ENCODE measurements around the gene GLRA3. TPM values are rescaled to one million over a fixed set of nuclear protein-coding genes. Genes with fewer than 3 reads are reported as not detected.

Gene GLRA3
- total and polyA plus RNA-seq, 2 of the 8 experiments (the other 6 are each of a cell fraction or from before 2014, with no cell fraction given), result 0.02 TPM; not detected in 1

DNA sequence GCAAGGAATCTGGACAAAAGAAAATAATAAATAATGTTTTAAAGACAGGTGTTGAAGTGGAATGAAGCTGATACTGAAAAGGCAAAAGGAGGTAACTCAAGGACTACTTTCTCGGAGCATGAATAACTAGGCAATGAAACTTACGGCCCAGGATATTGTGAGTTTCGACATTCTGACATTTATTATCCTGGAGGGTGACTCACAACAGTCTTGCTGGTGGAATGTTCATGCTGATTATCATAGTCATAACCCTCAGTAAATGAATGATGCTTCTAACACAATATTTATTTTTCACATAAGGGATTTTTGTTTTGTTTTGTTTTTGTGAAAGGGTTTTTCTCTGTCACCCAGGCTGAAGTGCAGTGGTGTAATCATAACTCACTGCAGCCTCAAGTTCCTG lies 159.8 kb downstream of the GLRA3 start (continued):
- TF ChIP-seq, protein P1, sequence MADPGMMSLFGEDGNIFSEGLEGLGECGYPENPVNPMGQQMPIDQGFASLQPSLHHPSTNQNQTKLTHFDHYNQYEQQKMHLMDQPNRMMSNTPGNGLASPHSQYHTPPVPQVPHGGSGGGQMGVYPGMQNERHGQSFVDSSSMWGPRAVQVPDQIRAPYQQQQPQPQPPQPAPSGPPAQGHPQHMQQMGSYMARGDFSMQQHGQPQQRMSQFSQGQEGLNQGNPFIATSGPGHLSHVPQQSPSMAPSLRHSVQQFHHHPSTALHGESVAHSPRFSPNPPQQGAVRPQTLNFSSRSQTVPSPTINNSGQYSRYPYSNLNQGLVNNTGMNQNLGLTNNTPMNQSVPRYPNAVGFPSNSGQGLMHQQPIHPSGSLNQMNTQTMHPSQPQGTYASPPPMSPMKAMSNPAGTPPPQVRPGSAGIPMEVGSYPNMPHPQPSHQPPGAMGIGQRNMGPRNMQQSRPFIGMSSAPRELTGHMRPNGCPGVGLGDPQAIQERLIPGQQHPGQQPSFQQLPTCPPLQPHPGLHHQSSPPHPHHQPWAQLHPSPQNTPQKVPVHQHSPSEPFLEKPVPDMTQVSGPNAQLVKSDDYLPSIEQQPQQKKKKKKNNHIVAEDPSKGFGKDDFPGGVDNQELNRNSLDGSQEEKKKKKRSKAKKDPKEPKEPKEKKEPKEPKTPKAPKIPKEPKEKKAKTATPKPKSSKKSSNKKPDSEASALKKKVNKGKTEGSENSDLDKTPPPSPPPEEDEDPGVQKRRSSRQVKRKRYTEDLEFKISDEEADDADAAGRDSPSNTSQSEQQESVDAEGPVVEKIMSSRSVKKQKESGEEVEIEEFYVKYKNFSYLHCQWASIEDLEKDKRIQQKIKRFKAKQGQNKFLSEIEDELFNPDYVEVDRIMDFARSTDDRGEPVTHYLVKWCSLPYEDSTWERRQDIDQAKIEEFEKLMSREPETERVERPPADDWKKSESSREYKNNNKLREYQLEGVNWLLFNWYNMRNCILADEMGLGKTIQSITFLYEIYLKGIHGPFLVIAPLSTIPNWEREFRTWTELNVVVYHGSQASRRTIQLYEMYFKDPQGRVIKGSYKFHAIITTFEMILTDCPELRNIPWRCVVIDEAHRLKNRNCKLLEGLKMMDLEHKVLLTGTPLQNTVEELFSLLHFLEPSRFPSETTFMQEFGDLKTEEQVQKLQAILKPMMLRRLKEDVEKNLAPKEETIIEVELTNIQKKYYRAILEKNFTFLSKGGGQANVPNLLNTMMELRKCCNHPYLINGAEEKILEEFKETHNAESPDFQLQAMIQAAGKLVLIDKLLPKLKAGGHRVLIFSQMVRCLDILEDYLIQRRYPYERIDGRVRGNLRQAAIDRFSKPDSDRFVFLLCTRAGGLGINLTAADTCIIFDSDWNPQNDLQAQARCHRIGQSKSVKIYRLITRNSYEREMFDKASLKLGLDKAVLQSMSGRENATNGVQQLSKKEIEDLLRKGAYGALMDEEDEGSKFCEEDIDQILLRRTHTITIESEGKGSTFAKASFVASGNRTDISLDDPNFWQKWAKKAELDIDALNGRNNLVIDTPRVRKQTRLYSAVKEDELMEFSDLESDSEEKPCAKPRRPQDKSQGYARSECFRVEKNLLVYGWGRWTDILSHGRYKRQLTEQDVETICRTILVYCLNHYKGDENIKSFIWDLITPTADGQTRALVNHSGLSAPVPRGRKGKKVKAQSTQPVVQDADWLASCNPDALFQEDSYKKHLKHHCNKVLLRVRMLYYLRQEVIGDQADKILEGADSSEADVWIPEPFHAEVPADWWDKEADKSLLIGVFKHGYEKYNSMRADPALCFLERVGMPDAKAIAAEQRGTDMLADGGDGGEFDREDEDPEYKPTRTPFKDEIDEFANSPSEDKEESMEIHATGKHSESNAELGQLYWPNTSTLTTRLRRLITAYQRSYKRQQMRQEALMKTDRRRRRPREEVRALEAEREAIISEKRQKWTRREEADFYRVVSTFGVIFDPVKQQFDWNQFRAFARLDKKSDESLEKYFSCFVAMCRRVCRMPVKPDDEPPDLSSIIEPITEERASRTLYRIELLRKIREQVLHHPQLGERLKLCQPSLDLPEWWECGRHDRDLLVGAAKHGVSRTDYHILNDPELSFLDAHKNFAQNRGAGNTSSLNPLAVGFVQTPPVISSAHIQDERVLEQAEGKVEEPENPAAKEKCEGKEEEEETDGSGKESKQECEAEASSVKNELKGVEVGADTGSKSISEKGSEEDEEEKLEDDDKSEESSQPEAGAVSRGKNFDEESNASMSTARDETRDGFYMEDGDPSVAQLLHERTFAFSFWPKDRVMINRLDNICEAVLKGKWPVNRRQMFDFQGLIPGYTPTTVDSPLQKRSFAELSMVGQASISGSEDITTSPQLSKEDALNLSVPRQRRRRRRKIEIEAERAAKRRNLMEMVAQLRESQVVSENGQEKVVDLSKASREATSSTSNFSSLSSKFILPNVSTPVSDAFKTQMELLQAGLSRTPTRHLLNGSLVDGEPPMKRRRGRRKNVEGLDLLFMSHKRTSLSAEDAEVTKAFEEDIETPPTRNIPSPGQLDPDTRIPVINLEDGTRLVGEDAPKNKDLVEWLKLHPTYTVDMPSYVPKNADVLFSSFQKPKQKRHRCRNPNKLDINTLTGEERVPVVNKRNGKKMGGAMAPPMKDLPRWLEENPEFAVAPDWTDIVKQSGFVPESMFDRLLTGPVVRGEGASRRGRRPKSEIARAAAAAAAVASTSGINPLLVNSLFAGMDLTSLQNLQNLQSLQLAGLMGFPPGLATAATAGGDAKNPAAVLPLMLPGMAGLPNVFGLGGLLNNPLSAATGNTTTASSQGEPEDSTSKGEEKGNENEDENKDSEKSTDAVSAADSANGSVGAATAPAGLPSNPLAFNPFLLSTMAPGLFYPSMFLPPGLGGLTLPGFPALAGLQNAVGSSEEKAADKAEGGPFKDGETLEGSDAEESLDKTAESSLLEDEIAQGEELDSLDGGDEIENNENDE (IDR thresholded peaks at IDR 0.05; ENCODE audit: insufficient replicate concordance, low read length), result no peak
- TF ChIP-seq HDAC2 (IDR thresholded peaks at IDR 0.05; ENCODE audit: borderline replicate concordance in 1 of 2, low read depth in 2 of 2, low read length in 2 of 2), result no peak
- TF ChIP-seq, protein P2, sequence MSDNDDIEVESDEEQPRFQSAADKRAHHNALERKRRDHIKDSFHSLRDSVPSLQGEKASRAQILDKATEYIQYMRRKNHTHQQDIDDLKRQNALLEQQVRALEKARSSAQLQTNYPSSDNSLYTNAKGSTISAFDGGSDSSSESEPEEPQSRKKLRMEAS (IDR thresholded peaks at IDR 0.05), result no peak
- TF ChIP-seq KDM1A (IDR thresholded peaks at IDR 0.05; ENCODE audit: borderline replicate concordance, low read length), result no peak
- no peak for TF ChIP-seq SUZ12 (IDR thresholded peaks at IDR 0.05; ENCODE audit: low read length)
- no peak for TF ChIP-seq RFX5 (IDR thresholded peaks at IDR 0.05; ENCODE audit: borderline replicate concordance, low read depth, low read length)

All from H1 (cell line).